Effector memory CD4-positive, alpha-beta T cell (primary cell): Measurements from ENCODE around the gene SLC24A4.

Experiments used
- DNase-seq, 3 donors: peaks; one replicate each; pipeline ENCODE4 v3.0.0-alpha.2; 2020
- H3K27ac ChIP-seq: 2 replicates; pipeline ENCODE4 v1.7.0; 2013; ENCODE audit warnings: mild to moderate bottlenecking, low read length, moderate library complexity; ENCODE audit not compliant: insufficient read depth, poor library complexity, severe bottlenecking
- H3K27me3 ChIP-seq: replicated peaks from 2 replicates; pipeline ENCODE4 v1.7.0; 2013; ENCODE audit warnings: mild to moderate bottlenecking, low read length; ENCODE audit not compliant: insufficient read depth, control insufficient read depth, poor library complexity, severe bottlenecking
- H3K36me3 ChIP-seq: 2 replicates; pipeline ENCODE4 v1.7.0; 2013; ENCODE audit warnings: mild to moderate bottlenecking, low read length, moderate library complexity; ENCODE audit not compliant: control insufficient read depth, insufficient read depth
- H3K4me1 ChIP-seq: 2 replicates; pipeline ENCODE4 v1.7.0; 2013; ENCODE audit warnings: low read length, mild to moderate bottlenecking; ENCODE audit not compliant: control insufficient read depth, insufficient read depth, poor library complexity, severe bottlenecking
- H3K4me3 ChIP-seq: 2 replicates; pipeline ENCODE4 v1.7.0; 2013; ENCODE audit warnings: low read length, low read depth, mild to moderate bottlenecking; ENCODE audit not compliant: insufficient read depth, poor library complexity, severe bottlenecking
- H3K9me3 ChIP-seq: 2 replicates; pipeline ENCODE4 v1.7.0; 2013; ENCODE audit warnings: mild to moderate bottlenecking, low read length, moderate library complexity; ENCODE audit not compliant: control insufficient read depth

SLC24A4 gene

DNA sequence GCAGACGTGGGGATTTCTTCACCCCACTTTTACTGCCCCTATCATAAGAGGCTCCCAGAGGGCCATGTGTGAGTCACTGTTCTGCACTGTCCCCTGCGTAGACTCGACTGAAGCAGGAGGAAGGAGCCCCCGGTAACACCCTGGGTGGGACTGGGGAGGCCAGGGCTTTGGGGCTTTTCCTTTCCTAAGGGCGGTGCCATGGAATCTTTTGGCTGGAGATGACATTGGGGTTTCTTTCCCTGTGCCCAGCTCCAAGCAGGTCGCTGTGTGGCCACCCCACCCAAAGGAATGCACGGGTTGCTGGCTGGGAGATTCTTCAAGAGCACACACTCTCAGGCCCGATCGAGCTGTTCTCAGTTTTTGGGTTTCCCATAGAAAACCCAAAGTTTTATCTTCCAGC lies 128.3 kb downstream of the SLC24A4 start:
- Histone ChIP-seq H3K9me3 (no peaks in the 10 kb centered on the region), H3K27ac (no peak overlapping the region), H3K4me1 (no peaks in the 10 kb centered on the region), H3K36me3 (no peaks in the 10 kb centered on the region), H3K4me3 (no peak overlapping the region), H3K27me3 (no peaks in the 10 kb centered on the region)
- DNase-seq = no peak

DNA sequence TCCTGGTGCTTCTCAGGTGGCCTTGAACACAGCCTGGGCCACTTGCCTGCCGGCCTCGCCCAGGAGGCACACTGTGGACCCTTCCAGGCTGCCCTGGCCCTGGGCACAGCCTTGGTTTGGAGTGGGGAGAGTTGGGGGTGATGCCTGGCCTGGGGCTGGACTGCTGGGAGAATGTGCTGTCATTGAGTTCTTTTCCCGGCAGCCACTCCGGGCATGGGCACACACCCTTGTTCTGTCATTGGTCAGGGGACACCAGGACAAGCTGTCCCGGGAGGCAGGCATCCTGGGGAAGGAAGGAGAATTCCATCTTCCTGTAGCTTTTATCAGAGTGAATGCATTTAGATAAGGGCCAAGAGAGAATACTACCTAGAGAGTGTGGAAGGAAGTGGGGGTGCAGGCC lies 128.8 kb downstream of the SLC24A4 start:
- Histone ChIP-seq H3K27me3 (no peaks in the 10 kb centered on the region), H3K4me3 (no peak overlapping the region), H3K36me3 (no peaks in the 10 kb centered on the region), H3K4me1 (no peaks in the 10 kb centered on the region), H3K27ac (no peak overlapping the region), H3K9me3 (no peaks in the 10 kb centered on the region)
- no peak for DNase-seq

DNA sequence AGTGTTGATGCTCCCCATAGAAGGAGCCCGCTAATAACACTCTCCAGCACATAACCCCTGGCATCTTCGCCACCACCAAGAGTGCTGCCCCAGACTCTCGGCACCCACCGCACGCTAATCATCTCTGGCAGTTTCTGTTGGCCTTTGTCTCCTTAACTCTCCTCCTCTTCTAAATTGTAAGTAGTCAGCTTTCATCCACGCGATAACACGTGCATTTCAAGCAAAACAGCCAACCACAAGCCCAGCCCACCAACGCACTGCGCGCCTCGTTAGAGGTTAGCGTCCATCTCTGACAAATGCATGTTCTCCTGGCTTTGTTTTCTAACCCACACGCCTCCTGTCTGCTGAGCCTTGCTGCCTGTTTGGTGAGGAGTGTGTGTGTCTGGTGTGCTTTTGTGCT lies 129.5 kb downstream of the SLC24A4 start:
- Histone ChIP-seq H3K4me1 (no peaks in the 10 kb centered on the region), H3K27me3 (no peaks in the 10 kb centered on the region), H3K36me3 (no peaks in the 10 kb centered on the region), H3K4me3 (no peak overlapping the region), H3K27ac (no peak overlapping the region), H3K9me3 (no peaks in the 10 kb centered on the region)
- DNase-seq = no peak

DNA sequence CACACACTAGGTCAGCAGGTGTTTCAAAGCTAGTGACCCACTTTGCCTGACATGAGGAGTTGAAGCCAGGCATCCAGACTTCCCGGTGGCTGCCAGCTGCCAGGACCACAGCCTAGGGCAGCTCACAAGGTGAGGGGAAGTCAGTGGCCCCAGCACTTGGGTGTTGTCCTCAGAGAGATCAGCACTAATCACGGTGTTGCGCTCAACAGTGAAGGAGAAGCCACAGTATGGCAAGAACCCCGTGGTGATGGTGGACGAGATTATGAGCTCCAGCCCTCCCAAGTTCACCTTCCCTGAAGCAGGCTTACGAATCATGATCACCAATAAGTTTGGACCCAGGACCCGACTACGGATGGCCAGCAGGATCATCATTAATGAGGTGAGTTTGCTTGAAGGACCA lies 130.7 kb downstream of the SLC24A4 start:
- no peak overlapping the region for H3K27ac ChIP-seq
- H3K4me1 ChIP-seq = no peaks in the 10 kb centered on the region
- H3K4me3 ChIP-seq = no peak overlapping the region
- no peaks in the 10 kb centered on the region for H3K36me3 ChIP-seq
- no peak for DNase-seq
- H3K9me3 ChIP-seq = no peaks in the 10 kb centered on the region
- no peaks in the 10 kb centered on the region for H3K27me3 ChIP-seq

DNA sequence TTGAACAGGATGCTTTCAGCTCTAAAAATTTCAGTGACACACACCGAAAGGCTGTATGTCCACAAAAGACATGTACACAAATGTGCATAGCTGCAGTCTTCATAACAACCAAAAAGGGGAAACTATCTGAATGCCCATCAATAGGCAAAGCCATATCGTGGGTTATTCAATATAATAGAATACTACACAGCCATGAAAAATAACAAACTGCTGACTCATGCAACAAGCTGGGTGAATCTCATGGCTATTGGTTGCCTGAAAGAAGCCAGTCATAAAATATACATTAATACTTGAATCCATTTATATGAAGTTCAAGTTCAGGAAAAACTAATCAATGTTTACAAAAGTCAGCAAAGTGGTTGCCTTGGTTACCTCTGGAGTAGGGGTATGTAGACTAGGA lies 132.3 kb downstream of the SLC24A4 start:
- Histone ChIP-seq H3K27ac (no peak overlapping the region), H3K4me3 (no peak overlapping the region), H3K9me3 (no peaks in the 10 kb centered on the region), H3K27me3 (peaks cover 3% of the 10 kb centered on the region), H3K4me1 (no peaks in the 10 kb centered on the region), H3K36me3 (no peaks in the 10 kb centered on the region)
- DNase-seq = no peak

DNA sequence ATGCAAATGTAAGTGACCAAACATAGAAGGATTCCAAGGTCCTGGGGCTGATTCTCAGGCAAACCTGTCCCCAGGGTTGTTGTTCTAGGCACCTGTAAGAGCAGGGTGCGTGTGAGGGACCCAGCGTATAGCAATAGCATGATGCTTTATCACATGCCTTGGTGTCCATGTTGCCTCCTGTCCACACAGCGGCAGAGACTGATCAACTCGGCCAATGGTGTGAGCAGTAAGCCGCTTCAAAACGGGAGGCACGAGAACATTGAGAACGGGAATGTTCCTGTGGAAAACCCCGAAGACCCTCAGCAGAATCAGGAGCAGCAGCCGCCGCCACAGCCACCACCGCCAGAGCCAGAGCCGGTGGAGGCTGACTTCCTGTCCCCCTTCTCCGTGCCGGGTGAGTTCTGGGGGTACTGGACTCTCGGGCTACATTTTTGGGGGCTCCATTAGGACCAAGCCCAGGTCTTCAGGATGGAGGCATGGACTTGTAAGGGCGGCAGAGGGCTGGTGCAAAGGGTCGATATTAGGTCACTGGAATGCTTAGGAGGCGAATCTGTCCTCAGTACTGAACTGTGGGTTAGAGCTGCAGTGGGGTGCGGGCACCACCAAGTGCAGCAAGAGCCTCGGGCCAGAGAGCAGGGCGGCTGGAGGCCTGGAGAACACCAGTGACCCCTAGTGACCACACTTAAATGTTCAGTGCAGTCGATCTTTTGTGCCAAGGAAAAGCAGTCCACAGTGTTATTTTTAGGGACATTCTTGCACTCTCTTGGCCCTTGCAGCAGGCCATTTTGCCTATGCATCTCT lies 133.4 kb downstream of the SLC24A4 start:
- Histone ChIP-seq H3K4me3 (no peak overlapping the region), H3K9me3 (no peaks in the 10 kb centered on the region), H3K4me1 (no peaks in the 10 kb centered on the region), H3K27ac (no peak overlapping the region), H3K36me3 (no peaks in the 10 kb centered on the region), H3K27me3 (peaks cover 3% of the 10 kb centered on the region)
- DNase-seq = no peak

DNA sequence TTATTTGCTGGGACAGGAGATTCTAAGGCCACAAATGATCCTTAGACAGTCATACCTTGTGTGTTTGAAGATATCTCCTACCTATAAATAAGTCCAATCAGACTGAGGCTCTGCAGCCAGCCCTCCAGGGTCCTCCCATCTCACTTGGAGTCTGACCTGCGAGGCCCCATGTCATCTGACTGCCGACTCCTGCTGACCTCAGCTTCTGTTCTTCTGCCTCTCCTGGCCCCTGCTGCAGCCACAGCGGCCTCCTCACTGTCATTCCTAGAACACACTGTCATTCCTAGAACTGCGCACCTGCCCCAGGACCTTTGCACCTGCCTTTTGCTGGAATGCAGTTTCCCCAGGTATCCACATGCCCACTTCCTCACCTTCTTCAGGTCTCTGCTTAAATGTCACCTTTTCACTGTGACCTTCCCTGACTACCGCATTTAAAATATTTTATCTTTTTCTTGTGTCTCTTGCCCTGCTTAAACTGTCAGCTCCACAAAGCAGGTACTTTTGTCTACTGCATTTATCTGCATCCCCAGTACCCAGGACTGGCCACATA lies 134.1 kb downstream of the SLC24A4 start:
- Histone ChIP-seq H3K27me3 (peaks cover 3% of the 10 kb centered on the region), H3K27ac (no peak overlapping the region), H3K36me3 (no peaks in the 10 kb centered on the region), H3K9me3 (no peaks in the 10 kb centered on the region), H3K4me1 (no peaks in the 10 kb centered on the region), H3K4me3 (no peak overlapping the region)
- DNase-seq = no peak

DNA sequence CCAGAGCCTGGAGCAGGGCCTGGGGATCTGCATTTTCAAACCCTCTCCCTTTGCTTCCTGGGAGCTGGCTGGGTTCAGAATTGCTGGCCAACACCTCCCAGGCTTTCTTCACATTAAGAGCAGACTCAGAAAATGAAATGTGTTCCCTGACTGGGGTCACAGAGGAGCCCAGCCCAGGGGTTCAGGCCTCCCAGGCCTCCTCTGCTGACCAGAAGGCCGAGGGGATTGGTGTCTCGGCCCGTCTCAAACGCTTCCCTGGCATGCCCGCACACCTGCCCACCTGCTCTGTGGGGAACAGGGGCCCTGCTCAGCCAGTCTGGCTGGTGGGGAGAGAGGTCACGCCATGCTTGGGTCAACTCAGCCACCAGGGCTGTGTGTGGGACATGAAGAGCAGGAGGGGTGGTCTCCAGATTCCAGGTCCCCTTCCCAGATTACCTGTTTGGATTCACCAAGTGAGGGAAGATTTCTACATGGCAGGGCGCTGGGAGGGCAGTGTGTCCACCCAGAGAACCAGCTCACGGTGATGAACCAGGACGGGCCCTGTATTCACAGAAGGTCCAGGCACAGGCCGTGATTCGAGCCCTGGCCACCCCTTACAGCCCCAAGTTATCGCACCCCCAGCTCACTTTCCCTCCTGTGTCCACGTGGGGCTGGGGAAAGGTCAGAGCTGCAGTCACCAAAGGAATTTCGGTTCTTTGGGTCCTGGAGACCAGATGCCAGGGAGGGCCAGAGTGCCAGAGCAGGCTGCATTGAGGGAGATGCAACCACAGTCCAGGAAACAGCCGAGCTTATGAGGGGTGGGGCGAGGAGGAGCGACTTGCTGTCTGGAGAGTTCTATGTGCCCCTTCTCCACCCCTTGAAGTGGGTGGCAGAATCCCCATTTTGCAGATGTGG lies 135.4 kb downstream of the SLC24A4 start:
- no peaks in the 10 kb centered on the region for H3K4me1 ChIP-seq
- H3K36me3 ChIP-seq = no peaks in the 10 kb centered on the region
- no peak overlapping the region for H3K27ac ChIP-seq
- H3K27me3 ChIP-seq = peaks cover 3% of the 10 kb centered on the region
- no peak for DNase-seq
- H3K4me3 ChIP-seq = no peak overlapping the region
- H3K9me3 ChIP-seq = no peaks in the 10 kb centered on the region

DNA sequence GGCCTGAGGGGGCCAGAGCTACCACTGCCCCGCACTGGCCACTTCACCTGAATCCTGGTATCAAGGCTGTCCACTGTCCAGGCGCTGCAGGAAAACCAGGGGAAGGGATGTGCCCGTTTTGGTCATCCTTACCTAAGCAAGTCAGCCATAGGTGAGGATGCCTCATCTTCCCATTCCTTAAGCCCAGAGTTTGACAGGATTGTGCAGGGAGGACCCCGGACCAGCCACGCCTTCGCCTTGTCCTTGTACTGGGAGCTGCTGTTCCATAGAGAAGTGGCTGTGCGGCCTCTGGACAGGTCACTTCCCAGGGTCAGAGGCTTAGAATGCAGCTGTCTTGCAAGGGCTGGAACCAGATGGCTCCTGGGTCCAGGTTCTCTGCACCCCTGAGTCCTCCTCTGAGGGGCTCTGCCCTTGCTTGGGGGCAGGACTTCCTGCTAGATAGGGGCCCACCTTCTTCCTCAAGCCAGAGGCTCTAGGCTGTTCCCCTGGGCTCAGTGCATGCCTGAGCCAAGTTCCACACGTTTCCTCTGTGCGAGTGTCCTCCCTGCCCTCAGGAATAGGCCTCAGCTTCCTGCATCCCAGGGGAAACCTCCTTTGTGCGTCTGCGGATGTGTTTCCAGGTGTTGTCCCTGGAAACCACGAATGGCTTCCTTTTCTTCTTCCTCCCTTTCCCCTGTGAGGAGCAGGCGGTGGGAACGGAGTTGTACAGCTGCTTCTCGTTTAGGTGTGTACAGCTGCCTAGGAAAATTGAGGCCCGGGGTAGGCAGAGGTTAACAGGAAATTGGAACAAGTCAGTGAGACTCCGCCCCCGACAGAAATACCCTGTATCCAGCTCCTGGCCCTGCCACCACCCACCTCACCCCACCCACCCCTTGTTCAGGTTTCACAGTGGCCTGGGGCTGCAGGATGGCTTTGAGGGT lies 136.3 kb downstream of the SLC24A4 start:
- no peak for DNase-seq
- Histone ChIP-seq H3K9me3 (no peaks in the 10 kb centered on the region), H3K27ac (no peak overlapping the region), H3K4me3 (no peak overlapping the region), H3K36me3 (no peaks in the 10 kb centered on the region), H3K4me1 (no peaks in the 10 kb centered on the region), H3K27me3 (peaks cover 3% of the 10 kb centered on the region)
